Neutrophil (primary cell): ENCODE data around the gene DOCK4.

ENCODE experiments used
- H3K27ac ChIP-seq: fragments of 200-600 bp; sonication (generic); 2 replicates; pipeline ENCODE4 v1.5.1; 2016; ENCODE audit warnings: mild to moderate bottlenecking, moderate library complexity
- H3K27me3 ChIP-seq: fragments of 200-600 bp; sonication (generic); 2 replicates; pipeline ENCODE4 v1.6.0; 2016; ENCODE audit warnings: mild to moderate bottlenecking
- H3K36me3 ChIP-seq: fragments of 200-600 bp; sonication (generic); 2 replicates; pipeline ENCODE4 v1.5.1; 2017
- H3K4me1 ChIP-seq, 2 experiments: fragments of 200-600 bp in 1 of 2; sonication (generic) in 1 of 2; 1 replicate in 1 of 2; 2 replicates in 1 of 2; pipeline versions ENCODE4 v1.5.1 to v1.6.1; 2013 to 2016; ENCODE audit warnings: low read depth in 1 of 2, low read length in 1 of 2, mild to moderate bottlenecking in 1 of 2, moderate library complexity in 1 of 2; ENCODE audit not compliant: control insufficient read depth in 1 of 2, insufficient read depth in 1 of 2
- H3K4me3 ChIP-seq, 2 experiments: fragments of 200-600 bp in 1 of 2; sonication (generic) in 1 of 2; 1 replicate in 1 of 2; 2 replicates in 1 of 2; pipeline ENCODE4 v1.5.1; 2013 to 2016; ENCODE audit warnings: low read depth in 1 of 2, low read length in 1 of 2, mild to moderate bottlenecking in 1 of 2, moderate library complexity in 1 of 2
- H3K9me3 ChIP-seq: fragments of 200-600 bp; sonication (generic); 2 replicates; pipeline ENCODE4 v1.5.1; 2016
- TF ChIP-seq, protein P1 (sequence below): fragments of 200-600 bp; sonication (generic); IDR thresholded peaks from 2 replicates; pipeline ENCODE4 v1.5.1; 2016; ENCODE audit warnings: antibody characterized with exemption

DOCK4 gene

GRCh38 chr7:112103246-112103645, 103.0 kb downstream of the DOCK4 start:
- TF ChIP-seq, protein P1, sequence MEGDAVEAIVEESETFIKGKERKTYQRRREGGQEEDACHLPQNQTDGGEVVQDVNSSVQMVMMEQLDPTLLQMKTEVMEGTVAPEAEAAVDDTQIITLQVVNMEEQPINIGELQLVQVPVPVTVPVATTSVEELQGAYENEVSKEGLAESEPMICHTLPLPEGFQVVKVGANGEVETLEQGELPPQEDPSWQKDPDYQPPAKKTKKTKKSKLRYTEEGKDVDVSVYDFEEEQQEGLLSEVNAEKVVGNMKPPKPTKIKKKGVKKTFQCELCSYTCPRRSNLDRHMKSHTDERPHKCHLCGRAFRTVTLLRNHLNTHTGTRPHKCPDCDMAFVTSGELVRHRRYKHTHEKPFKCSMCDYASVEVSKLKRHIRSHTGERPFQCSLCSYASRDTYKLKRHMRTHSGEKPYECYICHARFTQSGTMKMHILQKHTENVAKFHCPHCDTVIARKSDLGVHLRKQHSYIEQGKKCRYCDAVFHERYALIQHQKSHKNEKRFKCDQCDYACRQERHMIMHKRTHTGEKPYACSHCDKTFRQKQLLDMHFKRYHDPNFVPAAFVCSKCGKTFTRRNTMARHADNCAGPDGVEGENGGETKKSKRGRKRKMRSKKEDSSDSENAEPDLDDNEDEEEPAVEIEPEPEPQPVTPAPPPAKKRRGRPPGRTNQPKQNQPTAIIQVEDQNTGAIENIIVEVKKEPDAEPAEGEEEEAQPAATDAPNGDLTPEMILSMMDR = no peak
- no peaks in the 10 kb centered on the region for H3K27me3 ChIP-seq
- peak overlapping the region; percentile 25 for H3K27ac ChIP-seq
- peaks cover 7% of the 10 kb centered on the region in 2 experiments for H3K4me1 ChIP-seq
- H3K4me3 ChIP-seq = no peak overlapping the region
- H3K36me3 ChIP-seq = no peaks in the 10 kb centered on the region
- no peaks in the 10 kb centered on the region for H3K9me3 ChIP-seq

- Histone ChIP-seq H3K27ac (no peak overlapping the region), H3K9me3 (no peaks in the 10 kb centered on the region), H3K27me3 (no peaks in the 10 kb centered on the region), H3K4me3 (no peak overlapping the region), H3K4me1 (peaks cover 7% of the 10 kb centered on the region in 2 experiments), H3K36me3 (no peaks in the 10 kb centered on the region)
- TF ChIP-seq, protein P1 = no peak
Observed at GRCh38 chr7:112101201-112101846, 104.9 kb downstream of the DOCK4 start.

GRCh38 chr7:112097524-112097923, 108.7 kb downstream of the DOCK4 start:
- no peaks in the 10 kb centered on the region for H3K36me3 ChIP-seq
- no peaks in the 10 kb centered on the region for H3K27me3 ChIP-seq
- TF ChIP-seq, protein P1 = no peak
- H3K4me3 ChIP-seq = no peak overlapping the region
- no peaks in the 10 kb centered on the region for H3K4me1 ChIP-seq
- H3K27ac ChIP-seq = no peak overlapping the region
- no peaks in the 10 kb centered on the region for H3K9me3 ChIP-seq

DNA sequence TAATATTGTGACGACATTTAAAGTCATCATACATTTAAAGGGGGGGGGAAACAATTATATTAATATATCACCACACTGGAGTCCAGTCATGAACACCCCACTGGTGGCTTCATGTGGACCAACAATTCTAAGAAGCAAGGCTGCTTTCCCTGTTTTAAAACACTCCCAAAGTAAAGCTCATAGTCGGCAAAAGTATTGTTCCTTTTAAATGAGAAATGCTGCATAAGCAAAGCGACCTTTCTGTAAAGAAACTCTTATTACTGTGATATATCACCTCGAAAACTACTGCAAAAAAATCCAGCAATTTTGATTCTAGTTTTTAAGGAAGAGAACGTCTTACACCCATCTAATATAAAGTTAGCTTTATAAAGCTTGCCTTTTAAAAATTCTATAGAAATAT, 112.8 kb downstream of the DOCK4 start:
- TF ChIP-seq, protein P1 = no peak
- H3K9me3 ChIP-seq = no peaks in the 10 kb centered on the region
- H3K36me3 ChIP-seq = no peaks in the 10 kb centered on the region
- H3K4me1 ChIP-seq = peaks cover 22 to 25% of the 10 kb centered on the region in 2 experiments
- no peaks in the 10 kb centered on the region for H3K27me3 ChIP-seq
- H3K4me3 ChIP-seq = no peak overlapping the region
- no peak overlapping the region for H3K27ac ChIP-seq

DNA sequence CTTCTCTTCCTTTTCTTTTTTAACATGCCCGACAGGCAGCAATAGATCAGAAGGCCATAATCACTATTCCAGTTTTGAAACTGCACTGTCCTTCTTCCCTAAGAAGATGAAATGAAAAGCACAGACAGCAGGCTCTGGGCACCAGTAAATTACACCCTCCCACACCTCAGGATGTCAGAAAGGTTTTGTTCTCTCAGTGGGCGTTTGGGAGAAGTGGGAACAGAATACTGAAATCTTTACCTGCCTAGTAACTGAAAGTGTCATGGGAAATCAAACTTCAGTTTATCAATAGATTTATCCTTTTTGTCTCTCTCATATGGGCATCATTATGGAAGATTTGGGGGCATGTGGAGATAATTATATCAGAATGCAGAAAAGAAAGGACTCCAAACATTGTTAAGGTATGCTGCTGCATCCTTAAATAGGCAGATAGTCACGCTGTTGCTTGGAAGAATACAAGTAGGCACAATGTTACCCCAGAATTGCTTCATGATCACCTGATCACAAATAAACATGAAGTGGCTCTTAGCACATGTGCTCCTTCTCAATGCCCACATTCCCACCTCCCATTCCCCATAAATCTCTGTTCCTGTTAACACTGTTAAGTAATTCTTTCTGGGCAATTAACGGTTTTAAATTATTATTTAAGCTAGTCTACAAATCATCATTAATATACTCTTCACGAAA, 113.3 kb downstream of the DOCK4 start:
- H3K27me3 ChIP-seq = no peaks in the 10 kb centered on the region
- no peaks in the 10 kb centered on the region for H3K9me3 ChIP-seq
- H3K4me3 ChIP-seq = no peak overlapping the region
- no peaks in the 10 kb centered on the region for H3K36me3 ChIP-seq
- TF ChIP-seq, protein P1 = no peak
- H3K4me1 ChIP-seq = peaks cover 27% of the 10 kb centered on the region in 2 experiments
- H3K27ac ChIP-seq = peak overlapping the region; percentile 14
